Activated T-helper 1 cell treated with anti-CD3 and anti-CD28 coated beads, Interleukin-2, amount 50 U/mL, for 16 hours (primary cell): Measurements from ENCODE around the gene NYNRIN.
"Not testable (repeated sequence)": the region's sequence is repeated elsewhere in the genome, so short reads cannot be mapped to it uniquely, and the experiment has no call there.

ENCODE experiments used
- DNase-seq, 2 donors: peaks; one replicate each; pipeline ENCODE4 v3.0.0-alpha.2; 2020; ENCODE audit warnings: low read depth in 1 of 2, low spot score in 1 of 2

The NYNRIN gene

DNA sequence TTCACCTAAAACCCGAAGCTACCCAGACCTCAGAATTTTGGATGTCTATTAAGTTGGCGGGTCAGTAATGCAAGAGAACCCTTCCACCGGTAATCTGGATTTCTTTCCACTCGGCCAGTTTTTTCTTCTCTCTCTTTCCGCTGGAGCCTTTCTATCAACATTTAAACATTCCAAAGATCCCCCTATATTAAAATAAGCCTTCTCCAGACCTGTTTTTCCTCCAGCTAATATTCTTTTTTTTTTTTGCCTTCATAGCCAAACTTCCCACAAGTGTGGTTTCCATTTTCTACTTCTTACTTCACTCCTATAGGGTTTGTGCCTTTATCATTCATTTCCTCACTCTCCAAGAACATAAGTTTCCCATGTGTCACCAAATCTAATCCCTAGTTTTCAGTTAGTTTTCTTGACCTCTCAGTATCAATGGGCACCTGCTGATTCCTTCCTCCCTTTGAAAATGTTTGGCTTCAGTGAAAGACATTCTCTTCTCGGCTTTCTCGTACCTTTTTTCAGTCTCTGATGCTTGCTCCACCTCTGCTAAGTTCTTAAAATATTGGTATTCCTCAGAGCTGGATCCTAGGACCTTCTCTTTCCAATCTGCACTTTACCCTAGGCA is 44.4 kb downstream of the NYNRIN start:
- no peak for DNase-seq

DNA sequence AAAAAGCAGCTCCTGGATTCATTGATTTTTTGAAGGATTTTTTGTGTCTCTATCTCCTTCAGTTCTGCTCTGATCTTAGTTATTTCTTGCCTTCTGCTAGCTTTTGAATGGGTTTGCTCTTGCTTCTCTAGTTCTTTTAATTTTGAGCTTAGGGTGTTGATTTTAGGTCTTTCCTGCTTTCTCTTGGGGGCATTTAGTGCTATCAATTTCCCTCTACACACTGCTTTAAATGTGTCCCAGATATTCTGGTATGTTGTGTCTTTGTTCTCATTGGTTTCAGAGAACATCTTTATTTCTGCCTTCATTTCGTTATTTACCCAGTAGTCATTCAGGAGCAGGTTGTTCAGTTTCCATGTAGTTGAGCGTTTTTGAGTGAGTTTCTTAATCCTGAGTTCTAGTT is 52.0 kb downstream of the NYNRIN start:
- not testable (repeated sequence) for DNase-seq

DNA sequence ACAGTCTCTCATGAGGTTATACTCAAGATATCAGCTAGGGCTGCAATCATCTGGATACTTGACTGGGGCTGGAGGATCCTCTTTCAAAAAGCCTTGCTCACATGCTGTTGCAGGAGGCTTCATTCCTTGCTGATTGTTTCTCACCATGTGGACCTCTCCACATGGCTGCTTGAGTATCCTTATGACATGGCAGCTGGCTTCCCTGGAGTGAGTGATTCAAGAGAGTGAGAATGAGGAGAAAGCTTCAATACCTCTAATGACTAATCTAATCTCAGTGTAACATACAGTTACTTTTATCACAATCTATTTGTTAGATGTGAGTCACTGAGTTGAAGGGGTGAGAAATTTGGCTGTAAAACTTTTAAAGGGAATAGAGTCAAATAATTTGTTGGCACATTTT is 58.2 kb downstream of the NYNRIN start:
- DNase-seq = no peak

- no peak for DNase-seq
Observed at GRCh38 chr14:24458736-24459135, 59.9 kb downstream of the NYNRIN start.

DNA sequence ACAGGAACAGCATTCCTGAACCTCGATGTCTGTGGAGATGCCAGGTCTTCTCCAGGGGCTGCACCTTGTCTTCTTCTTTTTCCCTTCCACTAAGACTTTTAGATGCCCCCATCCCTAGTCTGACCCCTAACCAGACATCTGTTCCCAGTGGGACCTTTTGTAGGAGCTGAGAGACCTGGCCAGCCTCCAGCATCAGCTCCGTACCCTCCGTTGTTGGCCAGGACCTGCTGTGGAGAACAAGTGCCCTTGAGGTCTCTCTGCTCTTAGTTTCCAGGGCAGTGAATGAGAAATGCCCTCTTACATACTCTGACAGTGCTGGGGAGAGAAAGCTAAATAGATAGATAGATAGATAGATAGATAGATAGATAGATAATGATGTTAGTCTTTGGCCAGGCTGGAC is 60.5 kb downstream of the NYNRIN start:
- no peak for DNase-seq

DNA sequence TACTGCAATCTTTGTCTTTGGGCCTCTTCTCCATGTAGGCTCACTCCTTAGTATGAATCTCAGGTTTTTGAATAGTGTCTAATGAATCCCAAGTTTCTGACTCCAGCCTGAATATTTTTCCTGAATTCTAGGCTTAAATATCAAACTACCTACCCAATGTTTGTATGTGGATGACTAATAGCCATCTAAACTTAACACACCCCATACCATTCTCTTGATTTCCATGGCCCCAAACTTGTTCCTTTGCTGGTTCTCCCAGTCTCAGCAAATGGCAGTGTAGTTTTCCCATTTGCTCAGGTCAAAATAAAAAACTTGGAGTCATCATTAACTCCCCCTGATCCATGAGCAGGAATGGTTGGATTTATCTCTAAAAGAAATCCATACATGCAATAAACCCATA is 62.5 kb downstream of the NYNRIN start:
- no peak for DNase-seq

DNA sequence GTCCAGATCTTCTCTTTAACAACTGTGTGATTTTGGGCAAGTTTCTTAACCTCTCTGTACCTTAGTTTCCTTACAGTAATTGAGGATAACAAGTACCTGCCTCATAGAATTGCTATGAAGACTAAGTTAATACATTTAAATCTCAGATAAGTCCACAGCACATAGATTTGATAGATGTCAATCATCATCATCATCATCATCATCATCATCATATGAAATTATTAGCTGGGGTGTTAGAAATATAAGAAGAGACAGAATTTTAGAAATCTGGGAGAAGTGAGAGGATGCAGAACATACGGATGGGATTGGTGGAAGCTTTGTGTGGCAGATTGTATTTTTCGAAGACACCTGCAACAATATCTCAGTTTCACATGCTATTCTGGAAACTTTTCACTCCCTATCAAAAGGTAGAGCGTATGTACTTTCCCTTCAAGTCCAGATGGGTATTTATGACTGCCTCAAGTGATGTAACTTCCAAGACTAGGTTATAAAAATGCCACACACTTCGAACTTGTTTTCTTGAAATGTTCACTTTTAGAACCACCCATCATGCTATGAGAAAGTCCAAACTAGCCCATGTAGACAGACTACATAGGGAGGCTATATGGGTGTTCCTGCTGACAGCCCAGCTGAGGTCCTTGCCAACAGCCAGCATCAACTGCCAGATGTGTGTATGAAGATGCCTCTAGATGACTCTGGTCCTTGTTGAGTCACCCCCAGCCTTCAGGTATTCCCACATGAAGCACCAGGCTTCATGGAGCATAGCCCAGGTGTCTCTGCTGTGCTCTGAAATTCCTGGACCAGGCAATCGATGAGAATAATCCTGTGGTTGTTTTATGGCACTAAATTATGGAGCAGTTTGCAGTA is 64.4 kb downstream of the NYNRIN start:
- no peak for DNase-seq

GRCh38 chr14:24463884-24464785 is 65.3 kb downstream of the NYNRIN start:
- DNase-seq = no peak

DNA sequence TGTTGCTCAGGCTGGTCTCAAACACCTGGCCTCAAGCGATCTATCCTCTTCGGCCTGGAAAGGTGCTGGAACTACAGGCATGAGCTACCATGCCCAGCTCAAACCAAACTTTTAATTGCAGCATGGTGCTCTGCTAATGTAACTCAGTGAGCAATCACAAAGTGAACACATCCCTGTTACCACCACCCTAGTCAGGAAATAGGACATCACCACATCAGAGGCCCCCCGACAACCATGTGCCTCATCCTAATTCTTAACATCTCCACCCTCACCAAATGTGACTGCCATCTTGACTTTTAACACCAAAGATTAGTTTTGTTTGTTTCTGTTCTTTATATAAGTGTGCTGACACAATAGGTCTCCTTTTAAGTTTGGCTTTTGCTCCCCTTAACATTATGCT is 66.6 kb downstream of the NYNRIN start:
- no peak for DNase-seq

- no peak for DNase-seq
Observed at GRCh38 chr14:24465805-24466204, 67.0 kb downstream of the NYNRIN start.
